Astrocyte of the hippocampus (primary cell): ENCODE measurements around the gene CALR.
"Not testable (repeated sequence)": the region's sequence is repeated elsewhere in the genome, so short reads cannot be mapped to it uniquely, and the experiment has no call there.

Experiments
- DNase-seq: peaks from one replicate; pipeline ENCODE4 v3.0.0; 2011; ENCODE audit warnings: low read depth, low spot score

The CALR gene

GRCh38 chr19:12937927-12938778 is at the start of gene CALR:
Gene CALR (plus strand): TSS chr19:12938609. CDS start chr19:12938680, 71 bp downstream.
- peak; percentile 100 for DNase-seq

GRCh38 chr19:12890299-12890786 is 48.1 kb upstream of the CALR start:
- not testable (repeated sequence) for DNase-seq

GRCh38 chr19:12890787-12891552 is 47.4 kb upstream of the CALR start, which contains the start of gene GCDH:
Gene GCDH (plus strand): TSS chr19:12891160. CDS start chr19:12891305, 145 bp downstream.
- DNase-seq: peak; percentile 99

GRCh38 chr19:12891553-12892021 is 46.8 kb upstream of the CALR start:
- no peak for DNase-seq

GRCh38 chr19:12893582-12893981 is 44.8 kb upstream of the CALR start:
- no peak for DNase-seq

GRCh38 chr19:12896460-12896859 is 41.9 kb upstream of the CALR start:
- no peak for DNase-seq

- DNase-seq: no peak
Measured at GRCh38 chr19:12899891-12900518, 38.4 kb upstream of the CALR start.

- no peak for DNase-seq
Measured at GRCh38 chr19:12907166-12907565, 31.2 kb upstream of the CALR start.

- DNase-seq: no peak
Measured at GRCh38 chr19:12912571-12912970, 25.8 kb upstream of the CALR start.

- peak; percentile 83 for DNase-seq
Measured at GRCh38 chr19:12913011-12913561, 25.3 kb upstream of the CALR start.

GRCh38 chr19:12913851-12914690 is 24.3 kb upstream of the CALR start:
- DNase-seq: peak; percentile 26

GRCh38 chr19:12915860-12916259 is 22.5 kb upstream of the CALR start:
- DNase-seq: not testable (repeated sequence)

GRCh38 chr19:12918253-12918652 is 20.2 kb upstream of the CALR start:
- DNase-seq: no peak

GRCh38 chr19:12921047-12921446 is 17.4 kb upstream of the CALR start:
- DNase-seq: no peak

GRCh38 chr19:12922959-12923358 is 15.4 kb upstream of the CALR start:
- no peak for DNase-seq

GRCh38 chr19:12924621-12925310 is 13.6 kb upstream of the CALR start:
- DNase-seq: no peak

- DNase-seq: no peak
Measured at GRCh38 chr19:12930002-12930645, 8.3 kb upstream of the CALR start.

GRCh38 chr19:12932392-12933286 is 5.8 kb upstream of the CALR start:
- DNase-seq: no peak
